Measurements from ENCODE around the gene PCNT.

- TF ChIP-seq CTCF (IDR thresholded peaks at IDR 0.05) (no peak), POLR2A (IDR thresholded peaks at IDR 0.05) (no peak), POLR2AphosphoS5 (IDR thresholded peaks at IDR 0.05) (no peak), EP300 (IDR thresholded peaks at IDR 0.05) (no peak)
These were observed 33.9 kb downstream of the PCNT start for GRCh38 chr21:46357684-46358425.
